H9 (cell line): ENCODE measurements around the gene IL12RB2. TPM values are rescaled to one million over a fixed set of nuclear protein-coding genes. Genes with fewer than 3 reads are reported as not detected.

ENCODE experiments used
- DNase-seq: peaks from one replicate; pipeline ENCODE4 v3.0.0-alpha.2; 2017
- H2AFZ ChIP-seq: one replicate; pipeline ENCODE4 v1.6.1; 2013; ENCODE audit warnings: mild to moderate bottlenecking, low read length, control low read depth, moderate library complexity
- H2AK5ac ChIP-seq: 2 replicates; pipeline ENCODE4 v1.6.1; 2013; ENCODE audit warnings: low read length, control low read depth, mixed read lengths; ENCODE audit not compliant: insufficient read length
- H2BK120ac ChIP-seq: one replicate; pipeline ENCODE4 v1.6.1; 2013; ENCODE audit warnings: low read depth, mild to moderate bottlenecking, low read length, control low read depth, inconsistent platforms; ENCODE audit not compliant: poor library complexity, severe bottlenecking
- H2BK12ac ChIP-seq: 2 replicates; pipeline ENCODE4 v1.6.1; 2013; ENCODE audit warnings: low read length, control low read depth, mixed read lengths, low read depth; ENCODE audit not compliant: insufficient read length
- H2BK15ac ChIP-seq: 2 replicates; pipeline ENCODE4 v1.6.1; 2013; ENCODE audit warnings: low read depth, low read length, control low read depth
- H2BK20ac ChIP-seq: one replicate; pipeline ENCODE4 v1.6.1; 2013; ENCODE audit warnings: low read depth, mild to moderate bottlenecking, low read length, control low read depth, inconsistent platforms; ENCODE audit not compliant: poor library complexity, severe bottlenecking
- H2BK5ac ChIP-seq: 2 replicates; pipeline ENCODE4 v1.6.1; 2013; ENCODE audit warnings: low read length, control low read depth, mixed read lengths; ENCODE audit not compliant: insufficient read length
- H3K14ac ChIP-seq: 2 replicates; pipeline ENCODE4 v1.6.1; 2013; ENCODE audit warnings: low read length, control low read depth; ENCODE audit not compliant: insufficient read depth
- H3K18ac ChIP-seq: 2 replicates; pipeline ENCODE4 v1.6.1; 2013; ENCODE audit warnings: low read depth, mild to moderate bottlenecking, mixed read lengths, low read length, control low read depth; ENCODE audit not compliant: insufficient read length
- H3K23ac ChIP-seq: 2 replicates; pipeline ENCODE4 v1.6.1; 2013; ENCODE audit warnings: low read length, control low read depth, mixed read lengths, low read depth; ENCODE audit not compliant: insufficient read length
- H3K23me2 ChIP-seq: 2 replicates; pipeline ENCODE4 v1.6.1; 2013; ENCODE audit warnings: low read depth, mild to moderate bottlenecking, mixed read lengths, low read length, control low read depth; ENCODE audit not compliant: insufficient read length, poor library complexity, severe bottlenecking
- H3K27ac ChIP-seq: 2 replicates; pipeline ENCODE4 v1.5.1; 2013; ENCODE audit warnings: low read length, control low read depth, mixed read lengths, low read depth; ENCODE audit not compliant: insufficient read length
- H3K27me3 ChIP-seq: 2 replicates; pipeline ENCODE4 v1.6.1; 2013; ENCODE audit warnings: low read length, control low read depth, inconsistent platforms; ENCODE audit not compliant: insufficient read depth
- H3K4ac ChIP-seq: 2 replicates; pipeline ENCODE4 v1.6.1; 2013; ENCODE audit warnings: low read depth, mild to moderate bottlenecking, control low read depth, inconsistent platforms, low read length, moderate library complexity
- H3K4me1 ChIP-seq: 2 replicates; pipeline ENCODE4 v1.6.1; 2013; ENCODE audit warnings: low read length, control low read depth, inconsistent platforms; ENCODE audit not compliant: insufficient read depth
- H3K4me2 ChIP-seq: 2 replicates; pipeline ENCODE4 v1.6.1; 2013; ENCODE audit warnings: low read length, control low read depth, mixed read lengths; ENCODE audit not compliant: insufficient read length, insufficient read depth
- H3K56ac ChIP-seq: 2 replicates; pipeline ENCODE4 v1.6.1; 2013; ENCODE audit warnings: low read depth, mild to moderate bottlenecking, mixed read lengths, low read length, control low read depth; ENCODE audit not compliant: insufficient read length
- H3K79me1 ChIP-seq: 2 replicates; pipeline ENCODE4 v1.6.1; 2013; ENCODE audit warnings: low read depth, mild to moderate bottlenecking, moderate library complexity, low read length, control low read depth, inconsistent platforms; ENCODE audit not compliant: insufficient read depth, poor library complexity, severe bottlenecking
- H3K79me2 ChIP-seq: 2 replicates; pipeline ENCODE4 v1.6.1; 2013; ENCODE audit warnings: low read length, control low read depth, inconsistent platforms; ENCODE audit not compliant: insufficient read depth
- H3K9ac ChIP-seq: 2 replicates; pipeline ENCODE4 v1.6.1; 2013; ENCODE audit warnings: low read length, control low read depth, mixed read lengths; ENCODE audit not compliant: insufficient read length; ENCODE audit errors: extremely low read depth
- H3K9me3 ChIP-seq: one replicate; pipeline ENCODE4 v1.6.1; 2013; ENCODE audit warnings: low read depth, low read length, inconsistent platforms; ENCODE audit not compliant: control insufficient read depth
- H3T11ph ChIP-seq: one replicate; pipeline ENCODE4 v1.6.1; 2013; ENCODE audit warnings: mild to moderate bottlenecking, low read length, control low read depth, inconsistent platforms
- H4K20me1 ChIP-seq: one replicate; pipeline ENCODE4 v1.6.1; 2013; ENCODE audit not compliant: control insufficient read depth, insufficient read length, insufficient read depth
- H4K5ac ChIP-seq: 2 replicates; pipeline ENCODE4 v1.6.1; 2013; ENCODE audit warnings: low read depth, mild to moderate bottlenecking, mixed read lengths, low read length, control low read depth; ENCODE audit not compliant: insufficient read length
- H4K8ac ChIP-seq: replicated peaks from 2 replicates; pipeline ENCODE4 v1.6.1; 2013; ENCODE audit warnings: low read length, control low read depth, mixed read lengths, low read depth; ENCODE audit not compliant: insufficient read length
- H4K91ac ChIP-seq: 2 replicates; pipeline ENCODE4 v1.6.1; 2013; ENCODE audit warnings: low read depth, mild to moderate bottlenecking, moderate library complexity, mixed read lengths, low read length, control low read depth; ENCODE audit not compliant: insufficient read length
- H3K27ac Mint-ChIP-seq, 3 experiments: 2 replicates in 2 of 3; 3 replicates in 1 of 3; pipeline ENCODE4 v1.8.0; 2020 to 2021; ENCODE audit warnings: mixed read lengths in 3 of 3, mild to moderate bottlenecking in 1 of 3, moderate library complexity in 1 of 3
- H3K27me3 Mint-ChIP-seq: 2 replicates; pipeline ENCODE4 v1.8.0; 2021; ENCODE audit warnings: low read depth, mild to moderate bottlenecking, moderate library complexity, mixed read lengths
- H3K36me3 Mint-ChIP-seq, 3 experiments: 2 replicates in 2 of 3; 3 replicates in 1 of 3; pipeline ENCODE4 v1.8.0; 2020 to 2021; ENCODE audit warnings: low read depth in 3 of 3, mixed read lengths in 3 of 3; ENCODE audit not compliant: insufficient read depth in 1 of 3
- H3K4me1 Mint-ChIP-seq, 2 experiments: 2 replicates each; pipeline ENCODE4 v1.8.0; 2020; ENCODE audit warnings: mixed read lengths in 2 of 2
- H3K4me3 Mint-ChIP-seq, 2 experiments: 2 replicates in 1 of 2; 3 replicates in 1 of 2; pipeline ENCODE4 v1.8.0; 2020 to 2021; ENCODE audit warnings: mild to moderate bottlenecking in 2 of 2, mixed read lengths in 2 of 2, moderate library complexity in 1 of 2
- H3K9me3 Mint-ChIP-seq, 2 experiments: 2 replicates in 1 of 2; 3 replicates in 1 of 2; pipeline ENCODE4 v1.8.0; 2020; ENCODE audit warnings: mild to moderate bottlenecking in 2 of 2, mixed read lengths in 2 of 2, moderate library complexity in 1 of 2
- CTCF ChIP-seq: fragments of 200-600 bp; sonication (generic); conservative IDR thresholded peaks from 3 replicates; pipeline ENCODE4 v1.8.0; 2021; ENCODE audit warnings: antibody characterized with exemption, mild to moderate bottlenecking
- WGBS: extraction: QIAGEN DNeasy Blood & Tissue Kit; methylation state at CpG from one replicate; pipeline ENCODE4 v1.1.7; 2013; ENCODE audit warnings: missing lambda C conversion rate, low lambda C conversion rate, mixed read lengths; ENCODE audit not compliant: insufficient read length; ENCODE audit errors: extremely low coverage; 5-methylcytosine and 5-hydroxymethylcytosine counted together
- total RNA-seq: library from RNA; stranded (reverse); gene quantifications from 2 replicates; pipeline ENCODE4 v1.2.1, GENCODE V29; 2021

The IL12RB2 gene
- total RNA-seq, 1 experiment from 2014 or later = 0.77 TPM

- Histone ChIP-seq H2BK5ac (no peak overlapping the region), H4K91ac (no peak overlapping the region), H3K56ac (no peak overlapping the region), H2AFZ (no peak overlapping the region), H4K8ac (no peak overlapping the region), H2BK120ac (no peak overlapping the region), H2AK5ac (no peak overlapping the region), H3K4me2 (no peak overlapping the region), H3K27ac (no peak overlapping the region), H3K4ac (no peak overlapping the region), H3T11ph (no peak overlapping the region), H2BK20ac (no peak overlapping the region), H3K23me2 (no peaks in the 10 kb centered on the region), H3K14ac (no peak overlapping the region), H3K9me3 (no peaks in the 10 kb centered on the region), H4K5ac (no peak overlapping the region), H3K4me1 (no peaks in the 10 kb centered on the region; the same call in 1 of the 2 replicates), H3K9ac (no peak overlapping the region), H3K27me3 (no peaks in the 10 kb centered on the region), H4K20me1 (no peaks in the 10 kb centered on the region), H2BK12ac (no peak overlapping the region), H3K23ac (no peak overlapping the region), H2BK15ac (no peak overlapping the region), H3K79me2 (no peaks in the 10 kb centered on the region), H3K79me1 (no peaks in the 10 kb centered on the region), H3K18ac (no peak overlapping the region)
- no peak overlapping the region for H3K4me3 Mint-ChIP-seq
- no peaks in the 10 kb centered on the region for H3K9me3 Mint-ChIP-seq
- no peak overlapping the region; a peak in 1 of 7 replicates for H3K27ac Mint-ChIP-seq
- no peak for TF ChIP-seq CTCF
- no peaks in the 10 kb centered on the region; the same call in 1 of the 2 replicates for H3K27me3 Mint-ChIP-seq
- WGBS = no CpG with 5 or more reads among the region's 1 CpG
- H3K36me3 Mint-ChIP-seq = no peaks in the 10 kb centered on the region
- H3K4me1 Mint-ChIP-seq = peaks cover 0 to 7% of the 10 kb centered on the region in 2 experiments; a peak in 1 of 4 replicates
- no peak for DNase-seq
Measured at GRCh38 chr1:67359592-67359991, 51.9 kb downstream of the IL12RB2 start.
